ENCODE data around the gene FOXP1. TPM values are rescaled to one million over a fixed set of nuclear protein-coding genes. Genes with fewer than 3 reads are reported as not detected.

FOXP1 gene
- total and polyA plus RNA-seq, 9 of the 15 experiments (the other 6 are each of a cell fraction or from before 2014, with no cell fraction given), result 7.7 to 34.5 (median 13.7) TPM

DNA sequence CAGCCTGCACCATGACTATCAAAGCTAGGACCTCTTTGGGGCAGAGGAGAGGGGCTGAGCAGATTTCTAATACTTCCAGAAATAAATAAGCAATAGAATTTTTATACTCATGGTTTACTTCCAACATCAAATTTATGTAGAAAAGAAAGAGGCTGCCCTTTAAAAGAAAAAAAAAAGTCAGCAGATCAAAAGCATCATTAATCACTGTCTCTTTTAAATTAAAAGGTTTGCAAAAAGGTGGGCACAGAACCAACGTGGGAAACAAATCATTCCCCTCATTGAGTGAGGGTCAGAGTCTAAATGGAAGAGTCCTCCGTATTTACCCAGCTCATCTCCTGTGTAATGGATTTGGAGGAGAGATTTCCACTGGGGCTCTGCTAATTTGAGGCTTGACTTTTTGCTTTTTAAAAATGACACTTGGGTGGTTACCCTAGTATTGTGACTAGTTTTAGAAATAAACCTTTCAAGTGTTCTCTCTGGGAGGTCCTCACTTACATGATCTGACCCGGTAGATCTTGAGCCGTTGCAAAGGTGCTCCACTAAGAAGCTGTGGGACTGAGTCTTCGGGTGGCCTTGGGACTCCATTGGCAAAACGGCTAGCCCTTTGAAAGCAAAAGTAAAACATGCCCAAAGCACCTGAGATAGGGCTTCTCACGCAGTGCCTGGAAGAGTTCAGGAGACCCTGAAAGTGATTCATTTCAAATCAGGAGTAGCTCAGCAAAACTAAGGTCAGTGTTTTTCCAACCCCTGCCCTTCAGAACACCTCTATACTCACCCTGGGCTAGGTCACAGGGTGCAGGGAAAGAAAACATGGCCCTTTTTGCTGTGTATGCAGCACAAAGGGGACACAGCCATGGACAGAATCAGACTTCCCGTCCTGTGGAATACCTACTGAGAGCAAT lies 320.9 kb downstream of the FOXP1 start:
- Histone ChIP-seq H3K4me3 (no peak overlapping the region), H3K9me1 (ENCODE audit: control insufficient read depth, insufficient read depth, low read length) (no peaks in the 10 kb centered on the region), H3K36me3 (ENCODE audit: control insufficient read depth, insufficient read depth, low read length) (no peaks in the 10 kb centered on the region), H2AFZ (ENCODE audit: low read depth, low read length) (no peak overlapping the region), H4K20me1 (replicated peaks; ENCODE audit: control insufficient read depth, insufficient read depth, low read length) (no peaks in the 10 kb centered on the region; the same call in 1 of the 2 replicates), H3K27ac (ENCODE audit: extremely low read depth, low read depth, low read length) (no peak overlapping the region), H3K27me3 (ENCODE audit: control insufficient read depth in 2 of 2, insufficient read depth in 2 of 2, low read length in 2 of 2) (no peaks in the 10 kb centered on the region), H3K9ac (ENCODE audit: insufficient read depth in 1 of 2, low read depth in 2 of 2, low read length in 2 of 2) (no peak overlapping the region), H3K79me2 (ENCODE audit: control insufficient read depth, insufficient read depth, low read length) (no peaks in the 10 kb centered on the region), H3K4me1 (replicated peaks in 1 of 2; ENCODE audit: control insufficient read depth in 2 of 2, insufficient read depth in 2 of 2, low read length in 2 of 2) (peaks cover 7 to 21% of the 10 kb centered on the region in 2 experiments; a peak in 3 of 5 replicates), H3K4me2 (ENCODE audit: insufficient read depth, low read length) (no peak overlapping the region), H3K9me3 (replicated peaks; ENCODE audit: control insufficient read depth, insufficient read depth, low read depth, low read length) (no peaks in the 10 kb centered on the region)
- peak; percentile 20; the same call in 2 of the 3 replicates for ATAC-seq
- BruUV-seq (replicated peaks), result no TSS peak
- TF ChIP-seq PBX2 (CRISPR knock-in tag; IDR thresholded peaks at IDR 0.05; ENCODE audit: low read depth), result no peak
- 0 out of 2 replicates have a peak, but pooled peaks have one; percentile 12 for TF ChIP-seq PBX2 (tag; conservative IDR thresholded peaks at IDR 0.05; ENCODE audit: low read depth)
- TF ChIP-seq XRCC3 (IDR thresholded peaks at IDR 0.05), result no peak
- intact Hi-C loops (cut with micrococcal nuclease), result no loop called here
- in situ Hi-C loops (cut with MboI), result no loop called here
- POLR2A ChIA-PET, result no interaction called here
- CTCF ChIA-PET (ENCODE audit: low intra/inter-chr PET ratio), result no interaction called here
- no peak for FAIRE-seq
- no peak for DNase-seq (ENCODE audit: extremely low read depth in 1 of 4, low spot score in 3 of 4)
- 59% methylated on average over 7 of the region's 8 CpGs for WGBS (ENCODE audit: insufficient coverage, low coverage, missing lambda C conversion rate)
